PC-9 (cell line): Measurements from ENCODE around the gene ST7. TPM values are rescaled to one million over a fixed set of nuclear protein-coding genes. Genes with fewer than 3 reads are reported as not detected.

Source experiments
- BruUV-seq: library from RNA; stranded (reverse); fragments of 400-500 nt; replicated peaks from 2 replicates; lab custom pipeline; 2021; lab: Mats Ljungman, UMichigan
- CTCF ChIA-PET: fragments of 300-600 bp; sonication (Branson Sonifier 250); formaldehyde crosslinking; loops from one replicate; lab custom pipeline; 2022; ENCODE audit warnings: antibody characterized with exemption; lab: Charles Lee
- POLR2A ChIA-PET: fragments of 300-600 bp; sonication (Branson Sonifier 250); formaldehyde crosslinking; loops from one replicate; lab custom pipeline; 2022; ENCODE audit warnings: antibody characterized with exemption; ENCODE audit not compliant: unreplicated experiment; lab: Charles Lee
- DNase-seq, 2 experiments: peaks; one replicate each; pipeline versions ENCODE4 v3.0.0 to v3.0.0-alpha.2; 2015 to 2022; ENCODE audit warnings: mixed read lengths in 1 of 2
- H2AFZ ChIP-seq: fragments of 200-600 bp; sonication (generic); 2 replicates; pipeline ENCODE4 v1.8.1; 2017; ENCODE audit warnings: antibody characterized with exemption
- H3F3A ChIP-seq: fragments of 200-600 bp; sonication (generic); 2 replicates; pipeline ENCODE4 v1.8.1; 2017; ENCODE audit warnings: antibody characterized with exemption, mild to moderate bottlenecking, low read depth; ENCODE audit not compliant: insufficient read depth
- H3K27ac ChIP-seq: fragments of 200-600 bp; sonication (generic); 2 replicates; pipeline ENCODE4 v1.6.1; 2016; ENCODE audit warnings: mixed run types
- H3K27me3 ChIP-seq: fragments of 200-600 bp; sonication (generic); 2 replicates; pipeline ENCODE4 v1.6.1; 2016; ENCODE audit warnings: low read depth, mixed run types; ENCODE audit not compliant: insufficient read depth
- H3K36me3 ChIP-seq: fragments of 200-600 bp; sonication (generic); 2 replicates; pipeline ENCODE4 v1.6.1; 2016; ENCODE audit warnings: low read depth, mixed run types
- H3K4me1 ChIP-seq: fragments of 200-600 bp; sonication (generic); replicated peaks from 2 replicates; pipeline ENCODE4 v1.6.1; 2016; ENCODE audit warnings: mixed run types; ENCODE audit not compliant: insufficient read depth
- H3K4me2 ChIP-seq: fragments of 200-600 bp; sonication (generic); 2 replicates; pipeline ENCODE4 v1.6.1; 2017; ENCODE audit warnings: mixed run types
- H3K4me3 ChIP-seq: fragments of 200-600 bp; sonication (generic); 2 replicates; pipeline ENCODE4 v1.6.1; 2016; ENCODE audit warnings: mixed run types
- H3K79me2 ChIP-seq: fragments of 200-600 bp; sonication (generic); 2 replicates; pipeline ENCODE4 v1.6.1; 2017; ENCODE audit warnings: low read depth, mixed run types
- H3K9me2 ChIP-seq: fragments of 200-600 bp; sonication (generic); 2 replicates; pipeline ENCODE4 v1.8.1; 2017; ENCODE audit warnings: mild to moderate bottlenecking; ENCODE audit not compliant: insufficient read depth
- H3K9me3 ChIP-seq: fragments of 200-600 bp; sonication (generic); 2 replicates; pipeline ENCODE4 v1.8.1; 2016; ENCODE audit warnings: low read depth; ENCODE audit not compliant: insufficient read depth
- H4K20me1 ChIP-seq: fragments of 200-600 bp; sonication (generic); 2 replicates; pipeline ENCODE4 v1.8.1; 2017; ENCODE audit not compliant: insufficient read depth
- EZH2 ChIP-seq: fragments of 200-600 bp; sonication (generic); IDR thresholded peaks from 2 replicates; pipeline ENCODE4 v1.8.0; 2017; ENCODE audit warnings: antibody characterized with exemption, low read depth
- intact Hi-C: fragments of 100-400 bp; cut with micrococcal nuclease; formaldehyde crosslinking; loops from one replicate; pipeline ENCODE4 v1.10.0; 2022; ENCODE audit not compliant: unreplicated experiment
- total RNA-seq: library from RNA; stranded (reverse); gene quantifications from 2 replicates; pipeline ENCODE4 v1.2.3, GENCODE V29; 2021
- TF ChIP-seq, protein P1 (sequence below): fragments of 200-600 bp; sonication (generic); conservative IDR thresholded peaks from 2 replicates; pipeline ENCODE4 v1.6.1; 2017; ENCODE audit warnings: mixed run types, antibody characterized with exemption, mild to moderate bottlenecking, moderate library complexity

The ST7 gene
- total RNA-seq, 1 experiment from 2014 or later, result 25.8 TPM

DNA sequence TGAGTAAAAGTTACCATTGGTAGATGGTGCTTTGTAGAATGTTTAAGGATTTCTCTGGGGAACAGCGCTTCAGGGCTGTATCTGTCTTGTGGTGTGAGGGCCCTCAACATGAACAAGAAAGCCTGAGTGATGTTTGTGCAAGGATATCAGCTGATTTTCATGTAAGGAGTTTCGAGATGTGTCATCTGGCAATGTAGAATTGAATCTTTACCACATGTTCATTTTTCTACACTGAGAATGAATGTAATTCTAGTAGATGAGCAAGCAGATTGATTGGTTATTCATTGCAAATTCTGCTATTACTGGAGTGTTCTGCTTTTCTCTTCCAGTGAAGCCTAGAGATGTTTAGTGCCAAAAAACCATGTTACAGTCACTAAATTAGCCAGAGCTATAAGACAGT is 87.7 kb downstream of the ST7 start:
- Histone ChIP-seq H3K79me2 (peaks cover 7% of the 10 kb centered on the region; the same call in 1 of the 2 replicates), H3F3A (no peaks in the 10 kb centered on the region), H4K20me1 (0 out of 2 replicates have a peak, but pooled peaks cover 2% of the 10 kb centered on the region), H3K36me3 (no peaks in the 10 kb centered on the region), H2AFZ (no peak overlapping the region), H3K9me3 (no peaks in the 10 kb centered on the region), H3K27me3 (no peaks in the 10 kb centered on the region), H3K27ac (no peak overlapping the region), H3K4me3 (no peak overlapping the region), H3K4me2 (no peak overlapping the region), H3K4me1 (no peaks in the 10 kb centered on the region), H3K9me2 (no peaks in the 10 kb centered on the region; the same call in 1 of the 2 replicates)
- no peak for DNase-seq
- intact Hi-C loops, result no loop called here
- ChIA-PET POLR2A (no interaction called here), CTCF (no interaction called here)
- no TSS peak for BruUV-seq
- no peak for TF ChIP-seq EZH2
- TF ChIP-seq, protein P1, sequence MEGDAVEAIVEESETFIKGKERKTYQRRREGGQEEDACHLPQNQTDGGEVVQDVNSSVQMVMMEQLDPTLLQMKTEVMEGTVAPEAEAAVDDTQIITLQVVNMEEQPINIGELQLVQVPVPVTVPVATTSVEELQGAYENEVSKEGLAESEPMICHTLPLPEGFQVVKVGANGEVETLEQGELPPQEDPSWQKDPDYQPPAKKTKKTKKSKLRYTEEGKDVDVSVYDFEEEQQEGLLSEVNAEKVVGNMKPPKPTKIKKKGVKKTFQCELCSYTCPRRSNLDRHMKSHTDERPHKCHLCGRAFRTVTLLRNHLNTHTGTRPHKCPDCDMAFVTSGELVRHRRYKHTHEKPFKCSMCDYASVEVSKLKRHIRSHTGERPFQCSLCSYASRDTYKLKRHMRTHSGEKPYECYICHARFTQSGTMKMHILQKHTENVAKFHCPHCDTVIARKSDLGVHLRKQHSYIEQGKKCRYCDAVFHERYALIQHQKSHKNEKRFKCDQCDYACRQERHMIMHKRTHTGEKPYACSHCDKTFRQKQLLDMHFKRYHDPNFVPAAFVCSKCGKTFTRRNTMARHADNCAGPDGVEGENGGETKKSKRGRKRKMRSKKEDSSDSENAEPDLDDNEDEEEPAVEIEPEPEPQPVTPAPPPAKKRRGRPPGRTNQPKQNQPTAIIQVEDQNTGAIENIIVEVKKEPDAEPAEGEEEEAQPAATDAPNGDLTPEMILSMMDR, result no peak

DNA sequence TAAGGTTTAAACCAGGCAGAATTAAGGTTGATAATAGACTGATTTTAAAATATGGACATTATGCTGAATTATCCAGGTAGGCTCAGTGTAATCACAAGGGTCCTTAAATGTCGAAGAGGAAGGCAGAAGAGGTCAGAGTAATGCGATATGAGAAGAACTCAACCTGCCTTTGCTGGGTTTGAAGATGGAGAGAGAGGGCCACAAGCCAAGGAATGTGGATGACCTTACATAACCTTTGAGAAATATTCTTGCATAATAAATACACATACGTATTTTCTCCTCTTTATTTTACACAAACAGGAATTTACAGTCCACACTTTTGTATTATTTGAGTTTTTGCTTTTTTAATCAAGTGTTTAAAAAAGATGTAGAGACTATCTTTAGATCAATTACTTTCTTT is 88.5 kb downstream of the ST7 start:
- Histone ChIP-seq H2AFZ (no peak overlapping the region), H3K4me3 (no peak overlapping the region), H3F3A (no peaks in the 10 kb centered on the region), H3K79me2 (peaks cover 7% of the 10 kb centered on the region; the same call in 1 of the 2 replicates), H3K27ac (no peak overlapping the region), H3K4me2 (no peak overlapping the region), H3K27me3 (no peaks in the 10 kb centered on the region), H4K20me1 (0 out of 2 replicates have a peak, but pooled peaks cover 2% of the 10 kb centered on the region), H3K9me3 (no peaks in the 10 kb centered on the region), H3K9me2 (no peaks in the 10 kb centered on the region; the same call in 1 of the 2 replicates), H3K4me1 (no peaks in the 10 kb centered on the region), H3K36me3 (no peaks in the 10 kb centered on the region)
- no TSS peak for BruUV-seq
- DNase-seq, result no peak
- intact Hi-C loops, result no loop called here
- ChIA-PET POLR2A (no interaction called here), CTCF (no interaction called here)
- TF ChIP-seq EZH2, result no peak
- TF ChIP-seq, protein P1, result no peak

DNA sequence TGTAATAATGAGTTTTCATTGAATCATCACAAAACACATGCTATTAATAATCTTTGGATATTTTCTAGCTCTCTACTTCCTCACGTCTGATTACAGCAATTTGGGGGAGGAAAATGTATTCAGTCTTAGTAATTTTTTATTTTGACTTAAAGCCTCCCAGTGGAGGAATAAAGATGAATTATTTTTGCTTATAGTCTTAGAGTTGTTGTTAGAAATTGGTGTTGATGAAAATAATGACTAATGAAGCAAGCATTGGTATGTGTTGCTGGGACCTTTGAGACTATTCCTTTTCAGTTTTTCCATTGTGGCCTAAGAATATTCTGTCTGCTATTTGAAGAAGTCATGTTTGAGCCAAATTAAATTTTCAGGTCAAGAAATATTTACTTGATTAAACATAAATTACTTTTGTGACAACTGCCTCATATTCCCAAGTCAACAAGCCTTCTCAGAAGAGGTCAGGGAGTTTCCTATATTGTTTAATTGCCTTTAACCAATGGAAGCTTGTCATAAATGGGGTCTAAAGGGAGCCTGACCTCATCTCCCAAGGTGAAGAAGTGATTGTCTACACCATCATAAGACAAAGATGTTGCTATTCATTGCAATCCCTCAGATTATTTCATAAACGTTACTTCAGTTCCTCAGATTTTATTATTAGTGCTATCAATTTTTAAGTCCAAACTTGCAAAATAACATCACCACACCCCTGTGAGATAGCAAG is 90.0 kb downstream of the ST7 start:
- H3K4me2 ChIP-seq, result no peak overlapping the region
- H3K79me2 ChIP-seq, result 0 out of 2 replicates have a peak, but pooled peaks cover 7% of the 10 kb centered on the region
- no peaks in the 10 kb centered on the region for H3K27me3 ChIP-seq
- no peak for DNase-seq
- no peaks in the 10 kb centered on the region for H3K36me3 ChIP-seq
- no peaks in the 10 kb centered on the region for H4K20me1 ChIP-seq
- BruUV-seq, result no TSS peak
- no peaks in the 10 kb centered on the region for H3F3A ChIP-seq
- intact Hi-C loops, result no loop called here
- TF ChIP-seq EZH2, result no peak
- TF ChIP-seq, protein P1, result no peak
- no peaks in the 10 kb centered on the region for H3K4me1 ChIP-seq
- no peak overlapping the region for H2AFZ ChIP-seq
- no peaks in the 10 kb centered on the region for H3K9me3 ChIP-seq
- CTCF ChIA-PET, result no interaction called here
- H3K9me2 ChIP-seq, result no peaks in the 10 kb centered on the region; the same call in 1 of the 2 replicates
- POLR2A ChIA-PET, result no interaction called here
- no peak overlapping the region for H3K4me3 ChIP-seq
- no peak overlapping the region for H3K27ac ChIP-seq
